NCI-H1694 treated with DMSO at 0.1 percent for 48 hours (cell line): ENCODE measurements around the gene CALML4.

ENCODE experiments used
- DNase-seq: peaks from one replicate; lab custom pipeline; 2025; lab: John Stamatoyannopoulos, UW

Gene CALML4

DNA sequence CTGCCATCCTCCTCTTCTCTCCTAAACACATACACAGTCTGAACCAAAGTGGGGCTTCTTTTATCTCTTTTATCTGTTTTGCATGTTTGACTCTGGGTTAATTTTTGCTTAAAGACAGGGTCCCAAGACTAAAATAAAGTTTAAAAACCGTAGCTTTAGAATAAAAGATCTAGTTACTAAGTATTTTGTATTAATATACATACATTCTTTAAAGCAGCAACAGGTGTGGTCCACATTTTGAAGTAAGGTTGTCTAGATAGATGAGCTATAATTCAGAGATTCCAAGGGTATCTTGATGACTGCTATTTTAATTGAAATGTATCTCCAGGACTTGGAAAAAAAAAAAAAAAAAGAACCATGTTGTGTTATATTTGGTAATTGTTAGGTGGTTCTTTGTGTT lies 61.3 kb downstream of the CALML4 start:
- DNase-seq = no peak

DNA sequence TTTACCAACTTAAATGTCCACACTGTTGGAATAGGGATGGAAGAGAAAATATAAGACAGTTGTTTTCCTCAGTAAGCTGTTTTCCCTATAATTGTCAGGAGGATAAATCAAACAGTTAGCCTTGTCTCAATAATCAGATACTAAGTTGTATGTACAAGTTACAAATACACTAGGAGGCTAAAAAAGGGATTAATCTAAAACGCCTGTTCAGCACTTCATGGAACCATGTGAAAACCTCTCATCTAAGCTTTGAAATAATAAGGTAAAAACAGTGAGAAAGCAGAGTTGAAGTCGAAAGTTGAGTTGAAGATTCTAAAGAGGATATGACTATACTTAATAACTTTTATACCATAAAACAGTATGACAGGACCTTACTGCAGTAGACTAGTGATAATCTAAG lies 62.0 kb downstream of the CALML4 start:
- no peak for DNase-seq
